Activated naive CD8-positive, alpha-beta T cell (primary cell): Measurements from ENCODE around the gene PC.

ENCODE experiments used
- H3K27ac Mint-ChIP-seq: one replicate; pipeline ENCODE4 v1.8.0; 2021; ENCODE audit warnings: mixed read lengths
- H3K27me3 Mint-ChIP-seq: one replicate; pipeline ENCODE4 v1.8.0; 2021; ENCODE audit warnings: mixed read lengths
- H3K36me3 Mint-ChIP-seq: one replicate; pipeline ENCODE4 v1.8.0; 2021; ENCODE audit warnings: mixed read lengths
- H3K4me1 Mint-ChIP-seq: one replicate; pipeline ENCODE4 v1.8.0; 2021; ENCODE audit warnings: low read depth, mixed read lengths
- H3K4me3 Mint-ChIP-seq: one replicate; pipeline ENCODE4 v1.8.0; 2021; ENCODE audit warnings: mild to moderate bottlenecking, mixed read lengths
- H3K9me3 Mint-ChIP-seq: one replicate; pipeline ENCODE4 v1.8.0; 2021; ENCODE audit warnings: low read depth, mixed read lengths

The PC gene

DNA sequence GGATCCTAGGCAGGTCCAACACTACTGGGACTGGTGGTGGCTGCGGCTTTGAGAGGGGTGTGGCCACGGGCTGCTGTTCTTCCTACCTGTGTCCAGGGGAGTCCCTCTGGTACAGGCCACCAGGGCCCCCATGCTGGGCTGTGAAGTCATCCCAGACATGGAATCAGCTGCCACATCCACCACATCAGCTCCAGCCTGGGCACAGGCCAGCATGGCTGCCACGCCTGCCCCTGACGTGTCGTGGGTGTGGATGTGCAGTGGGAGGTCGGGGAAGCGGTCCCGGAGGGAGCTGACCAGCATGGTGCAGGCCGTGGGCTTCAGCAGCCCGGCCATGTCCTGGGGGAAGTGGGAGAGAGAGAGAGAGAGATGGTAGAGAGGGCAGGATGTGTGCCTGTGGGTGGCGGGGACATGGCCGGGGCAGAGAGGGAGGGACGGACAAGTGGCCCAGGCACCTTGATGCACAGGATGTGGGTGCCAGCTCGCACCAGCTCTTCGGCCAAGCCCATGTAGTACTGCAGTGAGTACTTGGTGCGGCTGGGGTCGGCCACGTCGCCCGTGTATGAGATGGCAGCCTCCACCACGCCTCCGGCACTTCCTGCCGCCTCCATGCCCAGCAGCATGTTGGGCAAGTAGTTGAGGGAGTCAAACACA lies 107.5 kb downstream of the PC start:
- H3K27me3 Mint-ChIP-seq, result no peaks in the 10 kb centered on the region
- no peak overlapping the region for H3K27ac Mint-ChIP-seq
- no peaks in the 10 kb centered on the region for H3K9me3 Mint-ChIP-seq

DNA sequence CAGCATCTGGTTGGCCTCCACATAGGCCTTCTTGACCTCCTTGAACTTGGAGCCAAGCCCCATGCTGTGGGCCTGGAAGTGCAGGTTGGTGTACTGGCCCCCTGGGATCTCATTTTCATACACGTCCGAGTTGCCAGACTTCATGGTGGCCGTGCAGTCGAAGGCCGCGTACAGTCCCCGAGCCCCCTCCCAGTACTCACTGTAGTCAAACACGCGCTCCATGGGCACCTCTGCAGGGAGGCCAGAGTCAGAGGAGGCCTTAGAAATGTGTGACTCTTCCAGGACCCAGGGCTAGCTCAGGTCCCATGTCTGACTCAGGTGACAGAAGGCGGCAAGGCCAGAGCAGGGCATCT lies 108.0 kb downstream of the PC start:
- Mint-ChIP-seq H3K9me3 (no peaks in the 10 kb centered on the region), H3K36me3 (no peaks in the 10 kb centered on the region), H3K4me3 (no peak overlapping the region), H3K4me1 (peaks cover 2% of the 10 kb centered on the region), H3K27ac (no peak overlapping the region), H3K27me3 (no peaks in the 10 kb centered on the region)

More for the DNA sequence above, 107.5 kb downstream of the PC start:
- Mint-ChIP-seq H3K36me3 (no peaks in the 10 kb centered on the region), H3K4me1 (peaks cover 2% of the 10 kb centered on the region), H3K4me3 (no peak overlapping the region)

DNA sequence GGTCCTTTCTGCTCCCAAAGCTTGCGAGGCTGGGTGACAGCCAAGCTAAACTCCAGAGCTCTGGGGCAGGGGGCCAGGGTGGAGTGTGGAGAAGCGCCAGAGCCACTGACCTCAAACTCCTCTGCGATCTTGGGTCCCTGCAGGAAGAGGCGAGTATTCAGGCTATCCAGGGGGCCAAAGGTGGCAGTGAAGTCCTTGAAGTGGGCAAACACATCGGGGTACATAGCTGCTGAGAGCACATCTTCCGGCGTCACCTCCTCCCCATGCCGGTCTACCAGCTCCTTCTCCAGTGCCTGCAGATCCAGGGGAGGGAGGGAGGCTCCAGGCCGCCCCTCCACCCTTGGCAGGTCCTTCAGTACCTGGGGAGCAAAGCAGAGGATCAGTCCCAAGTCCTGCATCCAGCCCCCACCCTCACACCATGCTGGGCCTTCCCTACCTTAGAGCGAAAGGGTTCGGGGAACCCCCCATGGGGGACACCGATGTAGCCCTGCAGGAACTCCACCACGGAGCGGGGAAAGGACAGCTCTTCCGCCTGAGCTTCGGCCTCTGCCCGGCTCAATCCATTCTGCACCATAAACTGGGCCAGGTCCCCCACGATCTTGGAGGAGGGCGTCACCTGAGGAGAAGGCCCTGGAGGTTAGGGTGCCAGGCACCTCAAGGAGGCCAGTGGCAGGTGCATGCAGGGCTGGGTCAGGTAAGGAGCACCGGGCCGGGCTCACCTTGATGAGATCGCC lies 108.5 kb downstream of the PC start:
- Mint-ChIP-seq H3K27ac (no peak overlapping the region), H3K36me3 (no peaks in the 10 kb centered on the region)

DNA sequence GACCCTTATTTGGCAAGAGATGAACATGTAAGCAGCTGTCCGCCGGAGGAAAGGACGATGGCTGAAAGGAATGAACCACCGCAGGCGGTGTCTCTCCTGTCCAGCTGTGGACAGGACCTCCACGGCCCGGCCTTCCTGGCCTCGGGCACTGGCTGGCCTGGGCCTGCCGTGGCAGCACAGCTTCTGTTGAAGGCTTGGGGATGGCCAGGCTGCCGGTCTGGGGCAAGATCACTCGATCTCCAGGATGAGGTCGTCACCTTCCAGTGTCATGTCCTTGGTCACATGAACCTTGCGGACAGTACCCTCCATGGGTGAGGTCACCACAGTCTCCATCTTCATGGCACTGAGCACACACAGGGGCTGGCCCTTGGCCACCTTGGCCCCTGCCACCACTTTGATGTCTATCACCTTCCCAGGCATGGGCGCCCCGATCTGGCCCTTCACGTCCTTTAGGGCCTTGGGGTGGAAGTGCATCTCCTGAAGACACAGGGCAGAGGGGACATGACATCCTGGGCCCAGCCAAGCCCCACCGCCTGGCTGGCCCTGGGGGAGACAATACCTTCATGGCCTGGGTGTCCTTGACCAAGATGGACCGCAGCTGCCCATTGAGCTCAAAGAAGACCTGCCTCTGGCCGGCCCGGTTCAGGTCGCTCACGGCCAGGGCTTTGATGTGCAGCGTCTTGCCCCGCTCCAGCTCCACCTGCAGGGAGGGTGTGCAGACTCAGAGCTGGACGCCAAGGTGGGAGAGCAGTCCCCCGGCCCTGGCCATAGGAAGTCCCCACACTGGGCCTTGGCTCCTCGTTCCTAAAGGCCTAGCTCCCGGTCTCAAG lies 109.3 kb downstream of the PC start:
- H3K36me3 Mint-ChIP-seq, result no peaks in the 10 kb centered on the region
- H3K9me3 Mint-ChIP-seq, result no peaks in the 10 kb centered on the region
- no peak overlapping the region for H3K4me3 Mint-ChIP-seq
- peaks cover 14% of the 10 kb centered on the region for H3K4me1 Mint-ChIP-seq
- H3K27ac Mint-ChIP-seq, result no peak overlapping the region
- no peaks in the 10 kb centered on the region for H3K27me3 Mint-ChIP-seq

More for the DNA sequence above, 108.5 kb downstream of the PC start:
- H3K4me3 Mint-ChIP-seq, result no peak overlapping the region
- no peaks in the 10 kb centered on the region for H3K27me3 Mint-ChIP-seq
- H3K9me3 Mint-ChIP-seq, result no peaks in the 10 kb centered on the region
- peaks cover 7% of the 10 kb centered on the region for H3K4me1 Mint-ChIP-seq

DNA sequence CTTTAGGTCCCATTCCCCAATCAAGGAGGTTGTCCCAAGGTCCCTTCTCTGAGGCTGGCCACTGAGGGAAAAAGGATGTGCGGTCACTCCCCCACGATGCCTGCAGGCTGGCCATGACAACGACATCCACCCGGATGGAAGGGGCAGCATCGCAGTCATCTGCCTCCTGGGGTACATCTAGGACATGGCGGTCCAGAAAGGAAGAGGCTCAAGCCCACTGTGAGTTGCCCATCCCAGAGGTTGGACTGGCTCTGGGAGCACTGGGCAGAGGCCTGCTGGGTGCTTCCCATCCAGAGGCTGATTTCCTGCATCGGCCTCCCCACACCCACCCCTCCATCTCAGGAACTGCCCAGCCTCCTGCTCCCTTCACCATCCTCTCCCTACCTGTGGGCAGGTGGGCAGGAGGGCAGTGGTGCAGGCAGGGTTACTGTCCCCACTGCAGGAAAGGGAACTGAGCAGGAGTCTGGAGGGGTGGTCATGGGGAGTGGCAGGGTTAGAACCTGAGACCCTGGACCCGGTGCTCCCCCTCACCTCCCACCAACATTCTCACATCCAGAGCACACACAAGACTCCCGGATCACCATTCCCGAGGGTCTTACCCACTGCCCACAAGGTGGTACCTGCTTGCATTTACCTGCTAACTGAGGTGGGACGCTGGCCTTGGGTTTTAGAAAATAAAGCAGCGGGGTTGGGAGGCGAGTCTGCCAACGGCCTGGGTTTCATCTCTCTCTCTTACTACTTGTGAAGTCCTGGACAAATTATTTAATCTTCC lies 110.5 kb downstream of the PC start:
- no peak overlapping the region for H3K27ac Mint-ChIP-seq

DNA sequence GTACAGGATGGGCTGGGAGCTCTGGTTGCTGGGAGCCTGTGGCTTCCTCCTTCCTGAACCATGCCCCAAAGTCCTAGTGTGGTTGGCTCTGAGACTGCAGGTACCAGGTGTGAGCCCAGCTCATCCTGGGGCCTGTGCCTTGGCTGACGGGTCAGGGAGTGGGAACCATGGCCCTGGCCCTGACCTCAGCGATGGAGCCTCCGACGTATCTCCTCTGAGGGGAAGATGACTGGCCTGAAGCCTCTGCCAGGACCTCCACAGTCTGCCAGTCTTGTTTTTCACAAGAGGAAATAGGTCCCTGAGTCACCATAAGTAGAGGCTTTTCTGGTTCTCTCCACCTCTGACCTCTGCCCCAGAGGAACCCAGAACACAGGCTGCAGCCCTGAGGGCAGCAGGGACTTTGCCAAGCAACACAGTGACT lies 111.5 kb downstream of the PC start:
- Mint-ChIP-seq H3K27ac (no peak overlapping the region), H3K36me3 (no peaks in the 10 kb centered on the region), H3K27me3 (no peaks in the 10 kb centered on the region), H3K4me1 (peaks cover 22% of the 10 kb centered on the region), H3K4me3 (peak overlapping the region; percentile 13), H3K9me3 (no peaks in the 10 kb centered on the region)

More for the DNA sequence above, 110.5 kb downstream of the PC start:
- Mint-ChIP-seq H3K27me3 (no peaks in the 10 kb centered on the region), H3K9me3 (no peaks in the 10 kb centered on the region), H3K4me3 (no peak overlapping the region), H3K36me3 (no peaks in the 10 kb centered on the region), H3K4me1 (peaks cover 15% of the 10 kb centered on the region)

DNA sequence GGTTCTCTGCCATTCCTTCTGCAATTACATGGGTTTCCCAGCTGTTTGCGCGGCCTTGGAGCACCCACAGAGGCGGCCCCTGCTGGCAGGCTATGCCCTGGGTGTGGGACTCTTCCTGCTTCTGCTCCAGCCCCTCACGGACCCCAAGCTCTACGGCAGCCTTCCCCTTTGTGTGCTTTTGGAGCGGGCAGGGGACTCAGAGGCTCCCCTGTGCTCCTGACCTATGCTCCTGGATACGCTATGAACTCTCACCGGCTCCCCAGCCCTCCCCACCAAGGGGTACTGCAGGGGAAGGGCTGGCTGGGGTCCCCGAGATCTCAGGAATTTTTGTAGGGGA lies 112.3 kb downstream of the PC start:
- Mint-ChIP-seq H3K9me3 (no peaks in the 10 kb centered on the region), H3K27me3 (no peaks in the 10 kb centered on the region), H3K36me3 (no peaks in the 10 kb centered on the region), H3K4me3 (no peak overlapping the region), H3K4me1 (peaks cover 28% of the 10 kb centered on the region), H3K27ac (no peak overlapping the region)

DNA sequence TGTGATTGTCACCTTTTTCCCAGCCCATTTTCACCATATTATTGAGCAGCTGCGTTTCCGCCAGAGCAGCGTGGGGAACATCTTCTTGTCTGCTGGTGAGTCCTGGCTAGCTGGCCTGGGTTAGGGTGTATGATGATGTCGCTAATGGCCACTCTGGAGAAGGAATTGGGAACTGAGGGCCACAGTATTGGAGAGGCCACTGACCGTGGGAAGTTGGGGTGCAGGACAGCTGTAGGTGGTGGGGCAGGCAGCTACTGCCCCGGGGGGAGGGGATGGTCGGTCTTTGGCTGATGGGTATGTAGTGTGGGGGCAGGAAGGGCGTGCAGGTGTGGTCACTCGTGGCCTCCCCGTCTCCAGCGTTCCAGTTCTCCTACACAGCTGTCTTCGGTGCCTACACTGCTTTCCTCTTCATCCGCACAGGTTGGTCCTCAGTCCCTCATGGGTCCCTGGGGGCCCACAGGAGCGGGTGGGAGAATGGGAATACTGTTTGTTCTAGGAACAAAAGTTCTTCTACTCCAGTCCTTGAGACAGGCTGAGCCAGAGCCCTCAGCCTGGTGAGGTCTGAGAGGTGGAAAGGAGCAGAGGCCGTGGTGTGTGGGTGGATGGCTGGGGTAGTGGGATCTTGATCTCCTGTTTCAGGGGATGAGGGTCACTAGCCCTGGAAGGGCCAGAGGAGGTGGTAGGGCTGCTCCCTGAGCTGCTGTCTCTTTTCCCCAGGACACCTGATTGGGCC lies 112.9 kb downstream of the PC start:
- Mint-ChIP-seq H3K4me1 (peaks cover 34% of the 10 kb centered on the region), H3K9me3 (no peaks in the 10 kb centered on the region), H3K27ac (no peak overlapping the region), H3K36me3 (peaks cover 2% of the 10 kb centered on the region), H3K27me3 (no peaks in the 10 kb centered on the region), H3K4me3 (peak overlapping the region; percentile 96)

DNA sequence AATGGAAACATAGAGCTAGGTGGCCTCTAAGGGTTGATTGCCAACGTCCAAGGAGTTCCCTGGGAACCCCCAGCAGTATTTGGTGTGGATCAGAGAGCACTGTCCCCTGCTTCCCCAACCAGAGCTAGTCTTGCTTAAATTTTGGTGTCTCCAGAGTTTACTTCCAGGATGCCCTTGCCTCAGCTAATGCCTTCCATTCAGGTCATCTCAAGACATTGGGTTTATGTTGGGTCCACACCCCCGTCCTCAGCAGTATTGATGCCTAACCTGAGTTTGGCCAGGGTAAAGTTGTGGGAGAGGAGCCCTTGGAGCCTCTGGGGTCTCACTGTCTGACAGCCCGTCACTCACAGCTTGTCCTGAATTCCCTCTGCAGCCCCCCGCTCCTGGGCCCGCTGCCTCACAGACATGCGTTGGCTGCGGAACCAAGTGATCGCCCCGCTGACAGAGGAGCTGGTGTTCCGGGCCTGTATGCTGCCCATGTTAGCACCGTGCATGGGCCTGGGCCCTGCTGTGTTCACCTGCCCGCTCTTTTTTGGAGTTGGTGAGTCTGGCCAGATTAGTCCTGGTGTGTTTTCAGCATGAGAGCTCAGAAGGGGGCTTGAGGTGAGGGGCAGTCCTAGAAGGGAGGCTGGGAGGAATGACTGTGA lies 113.6 kb downstream of the PC start:
- H3K9me3 Mint-ChIP-seq, result no peaks in the 10 kb centered on the region
- no peak overlapping the region for H3K27ac Mint-ChIP-seq
- no peaks in the 10 kb centered on the region for H3K27me3 Mint-ChIP-seq
- peak overlapping the region; percentile 96 for H3K4me3 Mint-ChIP-seq
- H3K4me1 Mint-ChIP-seq, result peaks cover 41% of the 10 kb centered on the region
- peaks cover 3% of the 10 kb centered on the region for H3K36me3 Mint-ChIP-seq

DNA sequence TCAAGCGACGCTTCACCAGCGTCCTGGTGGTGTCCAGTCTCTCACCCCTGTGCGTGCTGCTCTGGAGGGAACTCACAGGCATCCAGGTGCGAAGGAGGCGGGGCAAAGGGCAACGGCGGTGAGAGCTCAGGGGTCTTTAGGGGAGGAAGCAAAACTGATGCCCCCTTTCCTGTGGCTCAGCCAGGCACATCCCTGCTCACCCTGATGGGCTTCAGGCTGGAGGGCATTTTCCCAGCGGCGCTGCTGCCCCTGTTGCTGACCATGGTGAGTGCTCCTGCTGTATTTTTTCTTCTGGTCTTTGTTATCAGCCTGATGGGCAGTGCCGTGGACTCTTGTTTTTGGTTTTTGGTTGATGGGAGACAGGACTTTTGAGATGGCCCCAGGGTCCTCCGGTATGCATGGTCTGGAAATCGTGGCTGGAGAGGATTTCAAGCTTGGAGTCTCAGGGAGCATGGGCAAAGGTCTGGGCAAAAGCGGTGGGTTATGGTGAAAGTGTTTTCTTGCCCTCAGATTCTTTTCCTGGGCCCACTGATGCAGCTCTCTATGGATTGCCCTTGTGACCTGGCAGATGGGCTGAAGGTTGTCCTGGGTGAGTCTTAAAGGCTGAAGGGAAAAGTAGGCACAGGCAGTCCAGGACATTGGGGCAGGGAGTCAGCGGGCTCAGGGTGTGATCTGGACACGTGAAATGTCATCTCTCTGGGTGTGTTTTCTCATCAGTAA lies 114.2 kb downstream of the PC start:
- Mint-ChIP-seq H3K4me3 (peak overlapping the region; percentile 96), H3K27me3 (no peaks in the 10 kb centered on the region), H3K27ac (peak overlapping the region; percentile 93), H3K9me3 (no peaks in the 10 kb centered on the region), H3K36me3 (peaks cover 3% of the 10 kb centered on the region), H3K4me1 (peaks cover 47% of the 10 kb centered on the region)

DNA sequence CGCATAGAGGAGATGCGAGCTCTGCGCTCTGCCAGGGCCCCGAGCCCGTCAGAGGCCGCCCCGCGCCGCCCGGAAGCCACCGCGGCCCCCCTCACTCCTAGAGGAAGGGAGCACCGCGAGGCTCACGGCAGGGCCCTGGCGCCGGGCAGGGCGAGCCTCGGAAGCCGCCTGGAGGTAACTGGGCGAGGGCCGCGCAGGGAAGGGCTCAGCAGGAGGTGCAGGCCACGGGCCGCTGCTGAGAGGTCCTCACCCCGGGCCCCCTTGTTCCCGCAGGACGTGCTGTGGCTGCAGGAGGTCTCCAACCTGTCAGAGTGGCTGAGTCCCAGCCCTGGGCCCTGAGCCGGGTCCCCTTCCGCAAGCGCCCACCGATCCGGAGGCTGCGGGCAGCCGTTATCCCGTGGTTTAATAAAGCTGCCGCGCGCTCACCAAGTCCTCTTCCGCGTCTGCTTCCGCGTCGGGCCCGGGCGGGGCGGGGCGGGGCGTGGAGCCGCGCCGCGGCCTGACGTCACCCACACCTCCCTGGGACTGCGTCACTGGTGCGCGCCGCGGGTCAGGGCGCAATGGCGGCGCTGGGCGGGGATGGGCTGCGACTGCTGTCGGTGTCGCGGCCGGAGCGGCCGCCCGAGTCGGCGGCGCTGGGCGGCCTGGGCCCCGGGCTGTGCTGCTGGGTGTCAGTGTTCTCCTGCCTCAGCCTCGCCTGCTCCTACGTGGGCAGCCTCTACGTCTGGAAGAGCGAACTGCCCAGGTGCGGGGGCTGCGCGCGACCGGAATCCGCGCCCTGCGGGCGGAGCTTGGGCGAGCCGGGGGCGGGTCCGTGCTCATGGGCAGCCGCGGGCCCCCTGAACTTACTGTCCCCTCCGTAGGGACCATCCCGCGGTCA lies 115.0 kb downstream of the PC start, which contains the start of gene RCE1:
RCE1 (plus strand) TSS at position 546 of the 880 bp plus-strand sequence; CDS start at position 561, 15 bp downstream.
- Mint-ChIP-seq H3K36me3 (peaks cover 3% of the 10 kb centered on the region), H3K27ac (peak within 1 kb of the TSS; percentile 93), H3K9me3 (no peaks in the 10 kb centered on the region), H3K4me1 (peaks cover 49% of the 10 kb centered on the region), H3K4me3 (peak within 1 kb of the TSS; percentile 96), H3K27me3 (no peaks in the 10 kb centered on the region)

DNA sequence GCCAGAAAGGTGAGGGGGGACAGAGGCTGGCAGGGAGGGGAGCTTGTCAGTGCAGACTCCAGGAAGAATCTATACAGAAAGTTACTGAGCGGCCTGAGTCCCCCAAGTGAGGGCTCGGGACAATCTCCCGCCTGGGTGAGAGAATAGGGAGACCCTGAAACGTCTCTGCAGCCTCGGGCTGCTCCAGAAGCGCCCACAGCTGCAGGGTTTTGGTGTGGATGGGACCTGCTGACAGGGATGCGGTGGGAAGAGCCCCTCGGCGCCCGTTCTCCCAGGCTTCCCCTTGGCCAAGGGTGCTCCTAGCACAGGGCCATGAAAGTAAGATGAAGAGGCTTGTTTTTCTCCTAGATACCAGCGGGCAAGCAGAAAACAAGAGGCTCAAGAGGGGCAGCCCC lies 115.7 kb downstream of the PC start:
- H3K4me3 Mint-ChIP-seq, result peak overlapping the region; percentile 90
- H3K36me3 Mint-ChIP-seq, result peaks cover 3% of the 10 kb centered on the region
- peaks cover 51% of the 10 kb centered on the region for H3K4me1 Mint-ChIP-seq
- no peaks in the 10 kb centered on the region for H3K9me3 Mint-ChIP-seq
- no peaks in the 10 kb centered on the region for H3K27me3 Mint-ChIP-seq
- H3K27ac Mint-ChIP-seq, result peak overlapping the region; percentile 92
